HepG2 (cell line): ENCODE data around the gene PTPN3. TPM values are rescaled to one million over a fixed set of nuclear protein-coding genes. Genes with fewer than 3 reads are reported as not detected.

Source experiments
- ELK4 ChIP-seq: sonication (generic); formaldehyde crosslinking; IDR thresholded peaks from 2 replicates; pipeline ENCODE4 v1.9.0; 2021; ENCODE audit warnings: missing genetic modification reagents, borderline replicate concordance
- GATA4 ChIP-seq: sonication (generic); IDR thresholded peaks from 2 replicates; pipeline ENCODE4 v1.6.1; 2016; ENCODE audit warnings: antibody characterized with exemption, low read depth, borderline replicate concordance
- HDAC1 ChIP-seq: sonication (generic); formaldehyde crosslinking; IDR thresholded peaks from 2 replicates; pipeline ENCODE4 v1.5.1; 2020; ENCODE audit warnings: mild to moderate bottlenecking, missing genetic modification reagents
- MIER3 ChIP-seq: IDR thresholded peaks from 2 replicates; pipeline ENCODE4 v1.6.1; 2016; ENCODE audit warnings: missing compliant biosample characterization, borderline replicate concordance
- PAF1 ChIP-seq: IDR thresholded peaks from 2 replicates; pipeline ENCODE4 v1.6.1; 2016; ENCODE audit warnings: missing genetic modification reagents, missing compliant biosample characterization
- PAX8 ChIP-seq: sonication (generic); formaldehyde crosslinking; IDR thresholded peaks from 2 replicates; pipeline ENCODE4 v1.8.0; 2022; ENCODE audit warnings: mild to moderate bottlenecking, missing genetic modification reagents, borderline replicate concordance
- PLRG1 ChIP-seq: fragments of 450-650 bp; conservative IDR thresholded peaks from 2 replicates; pipeline ENCODE4 v1.6.1; 2016
- POLR2AphosphoS5 ChIP-seq: IDR thresholded peaks from 2 replicates; pipeline ENCODE4 v1.6.1; 2012; ENCODE audit warnings: low read depth, low read length
- RBFOX2 ChIP-seq: fragments of 200-400 bp; formaldehyde crosslinking; IDR thresholded peaks from 2 replicates; pipeline ENCODE4 v1.6.1; 2017; ENCODE audit warnings: low read depth, mild to moderate bottlenecking, low read length
- RBM22 ChIP-seq: fragments of 200-400 bp; formaldehyde crosslinking; optimal IDR thresholded peaks from 2 replicates; pipeline ENCODE3; 2017; ENCODE audit warnings: mild to moderate bottlenecking, low read length, moderate library complexity
- RORA ChIP-seq: sonication (generic); formaldehyde crosslinking; IDR thresholded peaks from 2 replicates; pipeline ENCODE4 v1.5.0; 2020; ENCODE audit warnings: mild to moderate bottlenecking, missing genetic modification reagents, moderate library complexity
- SMYD3 ChIP-seq: sonication (generic); formaldehyde crosslinking; IDR thresholded peaks from 2 replicates; pipeline ENCODE4 v1.8.1; 2023; ENCODE audit warnings: mild to moderate bottlenecking, missing genetic modification reagents
- SNRNP70 ChIP-seq: fragments of 200-400 bp; formaldehyde crosslinking; IDR thresholded peaks from 2 replicates; pipeline ENCODE4 v1.6.1; 2017; ENCODE audit warnings: mild to moderate bottlenecking, low read depth, low read length, moderate library complexity
- ZKSCAN1 ChIP-seq: fragments of 150-350 bp; IDR thresholded peaks from 2 replicates; pipeline ENCODE4 v1.6.1; 2014; ENCODE audit warnings: low read length
- ZNF101 ChIP-seq: sonication (generic); formaldehyde crosslinking; IDR thresholded peaks from 2 replicates; pipeline ENCODE4 v1.4.0; 2020; ENCODE audit warnings: mild to moderate bottlenecking, low read depth, missing genetic modification reagents, borderline replicate concordance
- ZNF337 ChIP-seq: sonication (generic); formaldehyde crosslinking; IDR thresholded peaks from 2 replicates; pipeline ENCODE4 v1.5.1; 2020; ENCODE audit warnings: missing genetic modification reagents, low read depth, mild to moderate bottlenecking, borderline replicate concordance
- ZNF567 ChIP-seq: sonication (generic); formaldehyde crosslinking; IDR thresholded peaks from 2 replicates; pipeline ENCODE4 v1.8.1; 2023; ENCODE audit warnings: mild to moderate bottlenecking, missing genetic modification reagents, borderline replicate concordance
- ZNF609 ChIP-seq: sonication (generic); formaldehyde crosslinking; IDR thresholded peaks from 2 replicates; pipeline ENCODE4 v1.4.0; 2020; ENCODE audit warnings: mild to moderate bottlenecking, missing genetic modification reagents, borderline replicate concordance
- ZNF761 ChIP-seq: sonication (generic); formaldehyde crosslinking; conservative IDR thresholded peaks from 2 replicates; pipeline ENCODE4 v1.4.0; 2020; ENCODE audit warnings: mild to moderate bottlenecking, missing genetic modification reagents
- ZNF777 ChIP-seq: sonication (generic); formaldehyde crosslinking; IDR thresholded peaks from 2 replicates; pipeline ENCODE4 v1.4.0; 2020; ENCODE audit warnings: missing genetic modification reagents
- ZUFSP ChIP-seq: sonication (generic); formaldehyde crosslinking; IDR thresholded peaks from 2 replicates; pipeline ENCODE4 v1.9.0; 2021; ENCODE audit warnings: missing genetic modification reagents, mild to moderate bottlenecking, borderline replicate concordance
- ZZZ3 ChIP-seq: sonication (generic); formaldehyde crosslinking; IDR thresholded peaks from 2 replicates; pipeline ENCODE4 v1.4.0; 2020; ENCODE audit warnings: missing genetic modification reagents, mild to moderate bottlenecking, borderline replicate concordance
- polyA plus RNA-seq, 8 experiments: library from polyadenylated mRNA; depleted of rRNA in 3 of 8; stranded (reverse) in 7 of 8; unstranded in 1 of 8; fragments of >200 nt; fragmentation: Illumina TruSeq in 4 of 8; extraction: Trizol in 4 of 8; gene quantifications; 2 replicates each; pipeline versions ENCODE4 v1.2.1 to v1.2.3, GENCODE V29; 2011 to 2016; ENCODE audit warnings: low read depth in 4 of 8, missing spikeins in 1 of 8, mixed read lengths in 1 of 8; ENCODE audit not compliant: insufficient read depth in 1 of 8
- total RNA-seq, 5 experiments: library from RNA; depleted of rRNA; stranded (reverse); fragments of >200 nt; fragmentation: Illumina TruSeq; extraction: Trizol; gene quantifications; 2 replicates each; pipeline ENCODE4 v1.2.3, GENCODE V29; 2016; ENCODE audit warnings: low read depth in 1 of 5

The PTPN3 gene
- total and polyA plus RNA-seq, 2 of the 13 experiments (the other 11 are each of a cell fraction or from before 2014, with no cell fraction given), result 5.6 to 20.5 TPM

DNA sequence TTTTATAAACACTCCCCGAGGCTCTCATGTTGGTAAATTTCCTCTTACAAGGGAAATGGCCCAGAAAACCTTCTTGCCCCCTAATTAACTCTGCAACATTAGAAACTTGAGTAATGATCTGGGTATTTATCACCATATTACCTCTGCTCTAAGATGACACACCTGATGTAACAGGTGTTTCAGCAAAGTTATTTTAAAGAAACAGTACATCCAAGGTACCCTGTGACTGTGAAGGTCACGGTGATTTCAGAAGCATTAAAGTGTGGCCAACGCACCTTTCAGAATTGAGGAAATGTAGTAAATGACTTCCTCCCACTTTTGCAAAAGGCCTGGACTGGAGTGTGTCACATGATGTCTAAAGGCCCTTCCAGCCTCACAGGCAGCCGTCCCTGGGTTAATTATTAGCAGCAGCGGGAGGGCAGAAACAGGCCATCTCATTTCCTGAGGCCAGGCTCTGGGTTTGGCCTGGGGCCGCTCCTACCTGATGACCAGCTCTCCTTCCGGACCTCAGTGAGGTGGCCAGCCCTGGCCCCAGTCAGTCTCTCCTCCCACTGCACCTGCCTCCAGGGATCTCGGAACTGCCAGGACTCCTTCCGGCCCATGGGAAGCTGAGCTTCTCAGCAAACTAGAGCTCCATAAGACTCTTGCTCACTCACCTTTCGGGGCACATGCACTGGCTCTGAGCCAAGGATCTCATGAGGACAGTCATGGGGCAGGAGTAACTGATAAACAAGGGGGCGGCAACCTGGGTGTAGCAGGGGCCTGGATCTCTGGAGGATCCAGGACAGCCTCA, 20.7 kb downstream of the PTPN3 start (continued):
- TF ChIP-seq ZNF609 (CRISPR knock-in tag) (peak; percentile 56), GATA4 (peak; percentile 83; the same call in 1 of the 2 replicates), ZUFSP (no peak), MIER3 (CRISPR knock-in tag) (peak; percentile 17; the same call in 1 of the 2 replicates), RBFOX2 (peak; percentile 46), ELK4 (no peak), ZNF101 (CRISPR knock-in tag) (no peak), ZKSCAN1 (0 out of 2 replicates have a peak, but pooled peaks have one; percentile 11), SNRNP70 (no peak), SMYD3 (CRISPR knock-in tag) (no peak), ZNF761 (CRISPR knock-in tag) (0 out of 2 replicates have a peak, but pooled peaks have one; percentile 47), ZZZ3 (CRISPR knock-in tag) (no peak; the same call in 1 of the 2 replicates), POLR2AphosphoS5 (peak; percentile 92), RBM22 (peak; percentile 62), PAF1 (CRISPR knock-in tag) (no peak), PLRG1 (no peak), RORA (CRISPR knock-in tag) (no peak), ZNF567 (peak; percentile 31; the same call in 1 of the 2 replicates), ZNF777 (CRISPR knock-in tag) (peak; percentile 72), ZNF337 (CRISPR knock-in tag) (no peak; the same call in 1 of the 2 replicates), HDAC1 (CRISPR knock-in tag) (peak; percentile 85), PAX8 (CRISPR knock-in tag) (no peak)
